ENCODE results near the gene TRPM8. TPM values are rescaled to one million over a fixed set of nuclear protein-coding genes. Genes with fewer than 3 reads are reported as not detected.
A peak's percentile ranks its signal among the peaks of the same experiment; 100 is the strongest.
"Not testable (repeated sequence)": the region's sequence is repeated elsewhere in the genome, so short reads cannot be mapped to it uniquely, and the experiment has no call there.

Gene TRPM8
- total and polyA plus RNA-seq, 2 donors (not counting 1 experiment from before 2014, with no cell fraction given): 0.49 to 0.99 TPM

DNA sequence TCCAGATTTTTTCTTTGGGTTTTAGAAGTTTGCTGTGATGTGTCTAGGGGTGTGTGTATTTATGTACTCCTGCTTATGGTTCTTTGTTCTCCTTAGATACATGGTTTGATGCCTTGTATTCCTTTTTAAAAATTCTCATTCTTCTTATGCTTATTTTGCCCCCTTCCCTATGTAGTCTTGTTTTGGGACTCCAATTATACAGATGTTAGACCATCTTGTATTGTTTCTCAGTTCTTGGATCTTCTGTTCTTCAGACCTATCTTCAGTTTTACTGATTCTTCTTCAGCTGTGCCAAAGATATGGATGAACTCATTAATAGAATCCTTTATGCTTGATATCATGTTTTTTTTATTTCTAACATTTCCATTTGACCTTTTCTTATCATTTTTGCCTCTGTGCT is 34.8 kb upstream of the TRPM8 start:
- Histone ChIP-seq H3K36me3 (ENCODE audit: control insufficient read depth, insufficient read depth, low read length) (no peaks in the 10 kb centered on the region), H3K27ac (ENCODE audit: insufficient read depth, low read length) (no peak overlapping the region), H3K4me1 (ENCODE audit: control insufficient read depth, extremely low read depth, insufficient read depth, low read length) (no peaks in the 10 kb centered on the region), H3K4me2 (ENCODE audit: extremely low read depth, insufficient read depth, low read length) (no peak overlapping the region), H3K79me2 (ENCODE audit: control insufficient read depth, insufficient read depth, low read length) (no peaks in the 10 kb centered on the region), H2AFZ (ENCODE audit: low read length) (no peak overlapping the region), H3K9ac (ENCODE audit: insufficient read depth, low read length) (no peak overlapping the region), H3K27me3 (ENCODE audit: control insufficient read depth, insufficient read depth, low read length) (no peaks in the 10 kb centered on the region), H3K9me3 (ENCODE audit: control insufficient read depth, insufficient read depth, low read depth, low read length) (no peaks in the 10 kb centered on the region), H4K20me1 (ENCODE audit: control insufficient read depth, extremely low read depth, insufficient read depth, low read length) (no peaks in the 10 kb centered on the region), H3K4me3 (replicated peaks in 1 of 4; ENCODE audit: control extremely low read depth in 1 of 4, insufficient read depth in 1 of 4, low read depth in 3 of 4, low read length in 4 of 4) (no peak overlapping the region)
- TF ChIP-seq, protein P1, sequence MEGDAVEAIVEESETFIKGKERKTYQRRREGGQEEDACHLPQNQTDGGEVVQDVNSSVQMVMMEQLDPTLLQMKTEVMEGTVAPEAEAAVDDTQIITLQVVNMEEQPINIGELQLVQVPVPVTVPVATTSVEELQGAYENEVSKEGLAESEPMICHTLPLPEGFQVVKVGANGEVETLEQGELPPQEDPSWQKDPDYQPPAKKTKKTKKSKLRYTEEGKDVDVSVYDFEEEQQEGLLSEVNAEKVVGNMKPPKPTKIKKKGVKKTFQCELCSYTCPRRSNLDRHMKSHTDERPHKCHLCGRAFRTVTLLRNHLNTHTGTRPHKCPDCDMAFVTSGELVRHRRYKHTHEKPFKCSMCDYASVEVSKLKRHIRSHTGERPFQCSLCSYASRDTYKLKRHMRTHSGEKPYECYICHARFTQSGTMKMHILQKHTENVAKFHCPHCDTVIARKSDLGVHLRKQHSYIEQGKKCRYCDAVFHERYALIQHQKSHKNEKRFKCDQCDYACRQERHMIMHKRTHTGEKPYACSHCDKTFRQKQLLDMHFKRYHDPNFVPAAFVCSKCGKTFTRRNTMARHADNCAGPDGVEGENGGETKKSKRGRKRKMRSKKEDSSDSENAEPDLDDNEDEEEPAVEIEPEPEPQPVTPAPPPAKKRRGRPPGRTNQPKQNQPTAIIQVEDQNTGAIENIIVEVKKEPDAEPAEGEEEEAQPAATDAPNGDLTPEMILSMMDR (conservative IDR thresholded peaks at IDR 0.05 in 1 of 2, IDR thresholded peaks at IDR 0.05 in 1 of 2; ENCODE audit: low read depth in 1 of 2, low read length in 2 of 2): no peak
- TF ChIP-seq EZH2 (IDR thresholded peaks at IDR 0.05; ENCODE audit: low read length, missing control alignments): no peak
- DNase-seq (ENCODE audit: low read depth in 2 of 2): peak in 1 of 2 donors; percentile 4

DNA sequence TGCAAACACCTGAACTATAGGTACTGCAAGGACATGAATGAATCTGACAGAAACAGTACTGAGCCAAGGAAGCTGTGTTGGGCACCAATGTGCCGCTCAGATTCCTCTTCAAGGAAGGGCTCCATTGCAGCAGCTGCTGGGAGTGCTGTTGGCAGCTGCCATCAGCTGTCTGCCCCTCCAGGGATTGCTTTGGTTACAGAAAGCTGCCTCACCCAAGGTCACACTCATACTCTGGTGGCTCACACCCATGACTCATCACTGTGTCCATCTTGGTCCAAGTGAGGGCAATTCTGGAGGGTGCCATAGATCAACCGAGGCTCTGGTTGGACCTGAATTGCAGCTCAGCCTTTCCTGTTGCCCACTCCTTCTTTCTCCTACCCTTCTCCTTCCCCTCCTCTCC is 24.4 kb upstream of the TRPM8 start:
- H3K36me3 ChIP-seq (ENCODE audit: control insufficient read depth, insufficient read depth, low read length): no peaks in the 10 kb centered on the region
- no peak overlapping the region for H3K27ac ChIP-seq (ENCODE audit: insufficient read depth, low read length)
- H3K9me3 ChIP-seq (ENCODE audit: control insufficient read depth, insufficient read depth, low read depth, low read length): no peaks in the 10 kb centered on the region
- no peaks in the 10 kb centered on the region for H3K4me1 ChIP-seq (ENCODE audit: control insufficient read depth, extremely low read depth, insufficient read depth, low read length)
- no peak overlapping the region for H3K4me3 ChIP-seq (replicated peaks in 1 of 4; ENCODE audit: control extremely low read depth in 1 of 4, insufficient read depth in 1 of 4, low read depth in 3 of 4, low read length in 4 of 4)
- no peaks in the 10 kb centered on the region for H4K20me1 ChIP-seq (ENCODE audit: control insufficient read depth, extremely low read depth, insufficient read depth, low read length)
- no peaks in the 10 kb centered on the region for H3K27me3 ChIP-seq (ENCODE audit: control insufficient read depth, insufficient read depth, low read length)
- H3K9ac ChIP-seq (ENCODE audit: insufficient read depth, low read length): no peak overlapping the region
- DNase-seq (ENCODE audit: low read depth in 2 of 2): no peak
- no peak overlapping the region for H2AFZ ChIP-seq (ENCODE audit: low read length)
- H3K4me2 ChIP-seq (ENCODE audit: extremely low read depth, insufficient read depth, low read length): no peak overlapping the region
- no peaks in the 10 kb centered on the region for H3K79me2 ChIP-seq (ENCODE audit: control insufficient read depth, insufficient read depth, low read length)
- TF ChIP-seq, protein P1 (conservative IDR thresholded peaks at IDR 0.05 in 1 of 2, IDR thresholded peaks at IDR 0.05 in 1 of 2; ENCODE audit: low read depth in 1 of 2, low read length in 2 of 2): no peak
- no peak for TF ChIP-seq EZH2 (IDR thresholded peaks at IDR 0.05; ENCODE audit: low read length, missing control alignments)

DNA sequence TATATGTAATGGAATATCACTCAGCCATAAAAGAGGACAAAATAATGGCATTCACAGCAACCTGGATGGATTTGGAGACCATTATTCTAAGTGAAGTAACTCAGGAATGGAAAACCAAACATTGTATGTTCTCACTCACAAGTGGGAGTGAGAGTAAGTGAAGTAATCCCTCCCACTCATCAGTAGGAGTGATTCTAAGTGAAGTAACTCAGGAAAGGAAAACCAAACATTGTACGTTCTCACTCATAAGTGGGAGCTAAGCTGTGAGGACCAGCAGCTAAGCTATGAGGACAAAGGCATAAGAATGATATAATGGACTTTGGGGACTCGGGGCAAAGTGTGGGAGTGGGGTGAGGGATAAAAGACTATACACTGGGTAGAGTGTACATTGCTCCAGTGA is 20.9 kb upstream of the TRPM8 start:
- not testable (repeated sequence) for H2AFZ ChIP-seq (ENCODE audit: low read length); H3K4me2 ChIP-seq (ENCODE audit: extremely low read depth, insufficient read depth, low read length); H3K4me1 ChIP-seq (ENCODE audit: control insufficient read depth, extremely low read depth, insufficient read depth, low read length); H3K4me3 ChIP-seq (replicated peaks in 1 of 4; ENCODE audit: control extremely low read depth in 1 of 4, insufficient read depth in 1 of 4, low read depth in 3 of 4, low read length in 4 of 4); DNase-seq (ENCODE audit: low read depth in 2 of 2); H3K27me3 ChIP-seq (ENCODE audit: control insufficient read depth, insufficient read depth, low read length); H4K20me1 ChIP-seq (ENCODE audit: control insufficient read depth, extremely low read depth, insufficient read depth, low read length); H3K9ac ChIP-seq (ENCODE audit: insufficient read depth, low read length); H3K27ac ChIP-seq (ENCODE audit: insufficient read depth, low read length); H3K36me3 ChIP-seq (ENCODE audit: control insufficient read depth, insufficient read depth, low read length); H3K79me2 ChIP-seq (ENCODE audit: control insufficient read depth, insufficient read depth, low read length); H3K9me3 ChIP-seq (ENCODE audit: control insufficient read depth, insufficient read depth, low read depth, low read length)
